Ascending aorta (tissue), 2 donors: Measurements from ENCODE around the gene LY6G5C. TPM values are rescaled to one million over a fixed set of nuclear protein-coding genes. Genes with fewer than 3 reads are reported as not detected.

Source experiments
- DNase-seq, 2 donors: peaks; one replicate each; pipeline ENCODE4 v3.0.0-alpha.2; 2019; ENCODE audit warnings: low spot score in 2 of 2
- H3K27ac ChIP-seq, 2 donors: fragments of 200-600 bp; sonication (generic); one replicate each; pipeline ENCODE4 v1.5.1; 2016 to 2017; ENCODE audit warnings: mild to moderate bottlenecking in 1 of 2
- H3K27me3 ChIP-seq: fragments of 200-600 bp; sonication (generic); one replicate; pipeline ENCODE4 v1.5.1; 2017
- H3K36me3 ChIP-seq, 2 donors: fragments of 200-600 bp; sonication (generic); one replicate each; pipeline ENCODE4 v1.5.1; 2016
- H3K4me1 ChIP-seq, 2 donors: fragments of 200-600 bp; sonication (generic); one replicate each; pipeline ENCODE4 v1.5.1; 2016 to 2017; ENCODE audit warnings: mild to moderate bottlenecking in 1 of 2
- H3K4me3 ChIP-seq, 2 donors: fragments of 200-600 bp; sonication (generic); one replicate each; pipeline ENCODE4 v1.5.1; 2016 to 2017; ENCODE audit warnings: mild to moderate bottlenecking in 1 of 2
- H3K9me3 ChIP-seq, 2 donors: fragments of 200-600 bp; sonication (generic); one replicate each; pipeline ENCODE4 v1.5.1; 2016
- CTCF ChIP-seq, 3 experiments: fragments of 200-600 bp in 2 of 3; fragments of 450-650 bp in 1 of 3; sonication (generic) in 2 of 3; IDR thresholded peaks; one replicate each; pipeline ENCODE4 v1.5.1; 2016 to 2019; ENCODE audit warnings: antibody characterized with exemption in 3 of 3, mild to moderate bottlenecking in 1 of 3, moderate library complexity in 1 of 3
- intact Hi-C: fragments of 100-400 bp; cut with DNase I; formaldehyde crosslinking; loops from one replicate; pipeline ENCODE4 v1.15.1; 2023
- total RNA-seq: library from RNA; depleted of rRNA; stranded (reverse); fragments of >200 nt; gene quantifications from one replicate; pipeline ENCODE4 v1.1.0, GENCODE V29; 2016

LY6G5C gene
- total RNA-seq, 1 donor from 2014 or later = 0.96 TPM

DNA sequence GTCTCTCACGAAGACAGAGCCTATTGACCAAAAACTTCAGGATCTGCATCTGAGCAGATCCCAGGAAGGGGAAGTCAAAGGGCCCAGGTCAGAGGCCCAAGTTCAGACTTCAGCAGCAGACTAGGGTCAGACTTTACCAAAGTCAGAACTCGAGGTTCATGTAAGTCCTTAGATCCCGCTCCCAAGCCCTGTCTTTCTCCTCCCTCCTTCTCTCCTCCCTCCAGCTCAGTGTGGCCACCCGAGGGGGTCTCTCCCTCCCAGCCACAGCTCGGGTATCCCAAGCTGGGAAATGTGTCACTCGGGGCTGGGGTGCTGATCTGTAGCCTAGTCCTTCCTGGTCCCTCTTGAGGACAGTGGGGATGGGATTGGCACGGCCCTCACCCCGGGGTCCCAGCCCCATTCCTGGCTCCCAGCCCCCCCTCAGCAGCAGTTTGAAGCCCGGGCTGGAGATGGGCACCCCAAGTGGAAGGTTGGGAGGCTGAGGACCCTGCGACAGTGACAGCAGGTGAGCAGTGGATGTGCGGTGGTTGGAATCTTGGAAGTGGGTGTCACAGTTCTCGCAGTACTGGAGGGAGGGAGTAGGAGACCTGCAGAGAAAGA, 18.6 kb downstream of the LY6G5C start:
- Histone ChIP-seq H3K4me3 (no peak overlapping the region), H3K27me3 (no peaks in the 10 kb centered on the region), H3K36me3 (peaks cover 9 to 16% of the 10 kb centered on the region in 2 donors), H3K4me1 (peaks cover 22 to 52% of the 10 kb centered on the region in 2 donors), H3K9me3 (no peaks in the 10 kb centered on the region), H3K27ac (peak overlapping the region; percentile 7 to 27)
- intact Hi-C loops = loop anchor here (5.0 to 10.0 kb wide), 3 partner anchors 513 to 1653 kb away; partner anchors contain the start of genes AGPAT1, RNF5, TAPBP and ZBTB22
- no peak for DNase-seq
- no peak for TF ChIP-seq CTCF (IDR thresholded peaks at IDR 0.05)

GRCh38 chr6:31661262-31662123, 19.4 kb downstream of the LY6G5C start:
- no peaks in the 10 kb centered on the region for H3K27me3 ChIP-seq
- DNase-seq = no peak
- peaks cover 18 to 46% of the 10 kb centered on the region in 2 donors for H3K4me1 ChIP-seq
- H3K36me3 ChIP-seq = peaks cover 7 to 22% of the 10 kb centered on the region in 2 donors
- intact Hi-C loops = loop anchor here (5.0 to 10.0 kb wide), 3 partner anchors 513 to 1653 kb away; partner anchors contain the start of genes AGPAT1, RNF5, TAPBP and ZBTB22
- H3K9me3 ChIP-seq = no peaks in the 10 kb centered on the region
- peak overlapping the region; percentile 84 to 88 for H3K27ac ChIP-seq
- TF ChIP-seq CTCF (IDR thresholded peaks at IDR 0.05) = no peak
- peak overlapping the region; percentile 77 to 79 for H3K4me3 ChIP-seq

DNA sequence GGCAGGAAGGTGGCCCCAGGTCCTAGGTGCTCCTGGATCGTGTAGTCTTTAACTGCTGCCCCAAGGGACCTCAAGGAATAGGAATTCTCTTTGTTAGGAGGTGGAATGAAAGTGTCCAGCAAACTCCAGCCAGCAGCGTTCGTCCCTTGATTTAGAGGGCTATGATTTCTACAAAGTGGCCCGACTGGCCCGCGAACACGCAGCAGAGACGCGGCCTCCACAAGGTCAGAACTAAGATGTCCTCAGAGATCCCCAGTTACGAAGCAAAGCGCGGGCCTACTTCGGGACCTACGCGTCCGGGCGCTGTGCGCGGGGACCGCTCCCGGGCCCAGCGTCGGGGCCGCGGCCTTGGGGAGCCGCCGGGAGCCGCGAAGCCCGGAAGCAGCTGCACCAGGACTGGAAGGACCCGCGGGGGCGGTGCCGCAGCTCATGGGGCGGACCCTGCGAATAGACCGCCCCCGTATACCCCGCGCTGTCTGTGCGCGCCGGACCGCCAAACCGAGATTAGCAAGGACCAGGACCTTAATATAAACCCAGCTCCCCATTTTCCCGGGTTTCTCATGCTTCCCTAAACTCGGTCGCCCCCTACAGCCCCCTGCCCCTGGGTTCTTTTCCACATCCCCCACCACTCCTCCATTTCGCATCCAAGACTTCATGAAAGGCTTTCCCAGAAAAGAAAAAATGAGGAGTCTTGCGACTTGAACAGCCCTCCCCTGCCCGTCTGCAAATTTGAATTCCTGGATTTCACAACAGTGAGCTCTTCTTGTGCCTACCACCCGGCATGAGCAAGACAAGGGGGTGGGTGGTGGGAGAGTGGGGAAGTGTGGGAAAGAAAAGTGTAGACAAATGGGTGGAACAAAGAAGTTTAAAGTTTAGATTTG, 20.2 kb downstream of the LY6G5C start, which contains the start of gene C6orf47:
TSS of gene C6orf47 (minus strand) at position 398 of the 881 bp plus-strand sequence. CDS start 831 bp downstream, outside the sequence.
- Histone ChIP-seq H3K4me3 (peak within 1 kb of the TSS; percentile 77 to 79), H3K27me3 (no peaks in the 10 kb centered on the region), H3K27ac (peak within 1 kb of the TSS; percentile 84 to 88), H3K4me1 (peaks cover 18 to 45% of the 10 kb centered on the region in 2 donors), H3K36me3 (peaks cover 7 to 24% of the 10 kb centered on the region in 2 donors), H3K9me3 (no peaks in the 10 kb centered on the region)
- peak; percentile 57 to 92 for DNase-seq
- intact Hi-C loops = loop anchor here (5.0 to 10.0 kb wide), 3 partner anchors 514 to 1654 kb away; partner anchors contain the start of genes AGPAT1, RNF5, TAPBP and ZBTB22
- no peak for TF ChIP-seq CTCF (IDR thresholded peaks at IDR 0.05)

GRCh38 chr6:31659649-31660380, 21.1 kb downstream of the LY6G5C start:
- intact Hi-C loops = loop anchor here (5.0 to 10.0 kb wide), 3 partner anchors 515 to 1655 kb away; partner anchors contain the start of genes AGPAT1, RNF5, TAPBP and ZBTB22
- peaks cover 7 to 24% of the 10 kb centered on the region in 2 donors for H3K36me3 ChIP-seq

More at GRCh38 chr6:31659649-31660380, 21.1 kb downstream of the LY6G5C start:
- DNase-seq = no peak
- Histone ChIP-seq H3K27me3 (no peaks in the 10 kb centered on the region), H3K9me3 (no peaks in the 10 kb centered on the region), H3K4me3 (peak overlapping the region; percentile 77 to 79), H3K27ac (peak overlapping the region; percentile 84 to 88), H3K4me1 (peaks cover 18 to 45% of the 10 kb centered on the region in 2 donors)
- no peak for TF ChIP-seq CTCF (IDR thresholded peaks at IDR 0.05)
